OCI-LY1 (cell line): Measurements from ENCODE around the gene TXNDC17.
"Not testable (repeated sequence)": the region's sequence is repeated elsewhere in the genome, so short reads cannot be mapped to it uniquely, and the experiment has no call there.

Source experiments
- H2AFZ ChIP-seq: fragments of 200-600 bp; sonication (generic), shearing (Covaris generic); 2 replicates; pipeline ENCODE4 v1.6.0; 2014; ENCODE audit warnings: antibody characterized with exemption, mild to moderate bottlenecking, low read length
- H3F3A ChIP-seq: fragments of 200-600 bp; sonication (generic), shearing (Covaris generic); 2 replicates; pipeline ENCODE4 v1.6.0; 2014; ENCODE audit warnings: mild to moderate bottlenecking, antibody characterized with exemption, low read length, moderate library complexity; ENCODE audit not compliant: insufficient read depth
- H3K27ac ChIP-seq: fragments of 200-600 bp; sonication (generic); 2 replicates; pipeline ENCODE4 v1.5.1; 2014; ENCODE audit warnings: low read length, mixed run types, mild to moderate bottlenecking, low read depth; ENCODE audit not compliant: poor library complexity, severe bottlenecking
- H3K27me3 ChIP-seq: fragments of 200-600 bp; sonication (generic); 2 replicates; pipeline ENCODE4 v1.6.0; 2014; ENCODE audit warnings: antibody characterized with exemption, mild to moderate bottlenecking, low read length, moderate library complexity; ENCODE audit not compliant: insufficient read depth
- H3K36me3 ChIP-seq: fragments of 200-600 bp; sonication (generic); 2 replicates; pipeline ENCODE4 v1.6.1; 2014; ENCODE audit warnings: mild to moderate bottlenecking, antibody characterized with exemption, low read length, moderate library complexity, mixed read lengths; ENCODE audit not compliant: insufficient read depth
- H3K4me1 ChIP-seq: fragments of 200-600 bp; sonication (generic); 2 replicates; pipeline ENCODE4 v1.5.1; 2014; ENCODE audit warnings: mild to moderate bottlenecking, low read length, moderate library complexity; ENCODE audit not compliant: insufficient read depth, severe bottlenecking
- H3K4me2 ChIP-seq: fragments of 200-600 bp; sonication (generic), shearing (Covaris generic); 2 replicates; pipeline ENCODE4 v1.6.1; 2014; ENCODE audit warnings: low read length
- H3K4me3 ChIP-seq: fragments of 200-600 bp; sonication (generic); 2 replicates; pipeline ENCODE4 v1.5.1; 2014; ENCODE audit warnings: low read length, low read depth, mild to moderate bottlenecking, mixed read lengths; ENCODE audit not compliant: poor library complexity, severe bottlenecking
- H3K79me2 ChIP-seq: fragments of 200-600 bp; shearing (Covaris generic); 2 replicates; pipeline ENCODE4 v1.6.1; 2016; ENCODE audit warnings: mixed run types, low read length, mixed read lengths; ENCODE audit not compliant: insufficient read depth
- H3K9ac ChIP-seq: fragments of 200-600 bp; sonication (generic), shearing (Covaris generic); 2 replicates; pipeline ENCODE4 v1.6.1; 2014; ENCODE audit warnings: mild to moderate bottlenecking, low read length, mixed read lengths
- H3K9me2 ChIP-seq: fragments of 200-600 bp; sonication (generic), shearing (Covaris generic); 2 replicates; pipeline ENCODE4 v1.6.1; 2014; ENCODE audit warnings: low read depth, mild to moderate bottlenecking, low read length, mixed read lengths
- H3K9me3 ChIP-seq: fragments of 200-600 bp; shearing (Covaris generic); 2 replicates; pipeline ENCODE4 v1.6.1; 2014; ENCODE audit warnings: low read length, mixed read lengths
- H4K20me1 ChIP-seq: fragments of 200-600 bp; sonication (generic), shearing (Covaris generic); 2 replicates; pipeline ENCODE4 v1.6.0; 2016; ENCODE audit warnings: mild to moderate bottlenecking, low read length; ENCODE audit not compliant: insufficient read depth
- EZH2 ChIP-seq: fragments of 200-600 bp; sonication (generic), shearing (Covaris generic); IDR thresholded peaks from 2 replicates; pipeline ENCODE4 v1.8.0; 2017; ENCODE audit warnings: borderline replicate concordance, mixed run types, mild to moderate bottlenecking, antibody characterized with exemption, low read length, moderate library complexity, mixed read lengths
- TF ChIP-seq, protein P1 (sequence below): fragments of 200-600 bp; sonication (generic), shearing (Covaris generic); IDR thresholded peaks from 2 replicates; pipeline ENCODE4 v1.5.1; 2017; ENCODE audit warnings: mild to moderate bottlenecking, antibody characterized with exemption, low read length, moderate library complexity, mixed read lengths

The TXNDC17 gene

DNA sequence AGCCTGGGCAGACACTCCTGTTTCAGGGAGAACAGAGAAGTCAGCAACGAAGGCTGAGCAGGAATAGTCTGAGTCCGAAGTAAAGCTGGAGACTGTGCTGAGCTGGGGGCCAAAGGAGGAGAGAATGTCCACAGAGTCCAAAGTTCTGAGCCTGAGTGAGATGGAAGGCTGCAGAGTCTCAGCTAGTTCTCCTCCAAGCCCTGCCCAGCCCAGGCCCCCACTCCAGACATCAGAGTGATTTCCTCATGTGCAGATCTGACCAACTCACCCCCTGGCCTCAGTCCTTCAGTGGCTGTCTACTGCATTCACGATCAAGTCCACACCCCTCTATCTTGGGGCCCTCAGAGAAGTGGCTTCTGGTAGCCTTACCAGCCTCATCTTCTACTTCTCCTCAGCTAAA is 50.7 kb downstream of the TXNDC17 start:
- Histone ChIP-seq H3K27ac (no peak overlapping the region), H3K9me2 (no peaks in the 10 kb centered on the region), H3K27me3 (peaks cover 4% of the 10 kb centered on the region; the same call in 1 of the 2 replicates), H3K9ac (no peak overlapping the region), H3K79me2 (no peaks in the 10 kb centered on the region), H2AFZ (no peak overlapping the region), H3K4me2 (no peak overlapping the region), H3K9me3 (no peaks in the 10 kb centered on the region), H3K4me3 (no peak overlapping the region), H3K4me1 (no peaks in the 10 kb centered on the region), H3F3A (no peaks in the 10 kb centered on the region), H3K36me3 (no peaks in the 10 kb centered on the region), H4K20me1 (no peaks in the 10 kb centered on the region)
- TF ChIP-seq EZH2 = no peak
- TF ChIP-seq, protein P1, sequence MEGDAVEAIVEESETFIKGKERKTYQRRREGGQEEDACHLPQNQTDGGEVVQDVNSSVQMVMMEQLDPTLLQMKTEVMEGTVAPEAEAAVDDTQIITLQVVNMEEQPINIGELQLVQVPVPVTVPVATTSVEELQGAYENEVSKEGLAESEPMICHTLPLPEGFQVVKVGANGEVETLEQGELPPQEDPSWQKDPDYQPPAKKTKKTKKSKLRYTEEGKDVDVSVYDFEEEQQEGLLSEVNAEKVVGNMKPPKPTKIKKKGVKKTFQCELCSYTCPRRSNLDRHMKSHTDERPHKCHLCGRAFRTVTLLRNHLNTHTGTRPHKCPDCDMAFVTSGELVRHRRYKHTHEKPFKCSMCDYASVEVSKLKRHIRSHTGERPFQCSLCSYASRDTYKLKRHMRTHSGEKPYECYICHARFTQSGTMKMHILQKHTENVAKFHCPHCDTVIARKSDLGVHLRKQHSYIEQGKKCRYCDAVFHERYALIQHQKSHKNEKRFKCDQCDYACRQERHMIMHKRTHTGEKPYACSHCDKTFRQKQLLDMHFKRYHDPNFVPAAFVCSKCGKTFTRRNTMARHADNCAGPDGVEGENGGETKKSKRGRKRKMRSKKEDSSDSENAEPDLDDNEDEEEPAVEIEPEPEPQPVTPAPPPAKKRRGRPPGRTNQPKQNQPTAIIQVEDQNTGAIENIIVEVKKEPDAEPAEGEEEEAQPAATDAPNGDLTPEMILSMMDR = no peak

DNA sequence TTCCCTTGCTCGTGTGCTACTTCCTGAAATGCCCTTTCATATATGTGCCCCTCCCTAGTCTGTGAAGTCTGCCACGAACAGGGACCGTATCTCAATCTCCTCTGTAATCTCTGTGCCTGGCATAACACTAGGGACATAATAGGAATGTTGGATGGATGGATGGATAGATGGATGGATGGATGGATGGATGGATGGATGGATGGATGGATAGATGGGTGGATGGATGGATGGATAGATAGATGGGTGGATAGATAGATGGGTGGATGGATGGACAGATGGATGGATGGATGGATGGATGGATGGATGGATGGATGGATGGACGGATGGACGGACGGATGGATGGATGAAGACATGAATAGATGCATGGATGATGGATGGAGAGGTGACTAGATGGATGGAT is 51.1 kb downstream of the TXNDC17 start:
- not testable (repeated sequence) for H3K36me3 ChIP-seq, H3K4me2 ChIP-seq, H3K27ac ChIP-seq, H2AFZ ChIP-seq, H3F3A ChIP-seq, H4K20me1 ChIP-seq, H3K27me3 ChIP-seq, H3K4me3 ChIP-seq, H3K9me3 ChIP-seq, H3K4me1 ChIP-seq, H3K79me2 ChIP-seq, H3K9ac ChIP-seq, H3K9me2 ChIP-seq
